NCI-H446 treated with DMSO at 0.1 percent for 48 hours (cell line): ENCODE measurements around the gene IL1RAPL1.

ENCODE experiments used
- DNase-seq: peaks from one replicate; lab custom pipeline; 2025; lab: John Stamatoyannopoulos, UW

IL1RAPL1 gene

GRCh38 chrX:28979877-28980276 is 392.6 kb downstream of the IL1RAPL1 start:
- DNase-seq, result no peak

- DNase-seq, result no peak
These were observed 394.7 kb downstream of the IL1RAPL1 start for GRCh38 chrX:28981952-28982351.

- DNase-seq, result no peak
These were observed 401.0 kb downstream of the IL1RAPL1 start for GRCh38 chrX:28988246-28988645.

- no peak for DNase-seq
These were observed 410.6 kb downstream of the IL1RAPL1 start for GRCh38 chrX:28997706-28998463.

- no peak for DNase-seq
These were observed 411.4 kb downstream of the IL1RAPL1 start for GRCh38 chrX:28998609-28999135.

GRCh38 chrX:29012867-29013266 is 425.6 kb downstream of the IL1RAPL1 start:
- DNase-seq, result no peak

- DNase-seq, result no peak
These were observed 436.0 kb downstream of the IL1RAPL1 start for GRCh38 chrX:29023207-29023606.

GRCh38 chrX:29024871-29025270 is 437.6 kb downstream of the IL1RAPL1 start:
- DNase-seq, result no peak

GRCh38 chrX:29039501-29039900 is 452.3 kb downstream of the IL1RAPL1 start:
- DNase-seq, result no peak

- DNase-seq, result no peak
These were observed 452.9 kb downstream of the IL1RAPL1 start for GRCh38 chrX:29040160-29040559.

- no peak for DNase-seq
These were observed 455.1 kb downstream of the IL1RAPL1 start for GRCh38 chrX:29042341-29042740.

GRCh38 chrX:29043746-29044145 is 456.5 kb downstream of the IL1RAPL1 start:
- DNase-seq, result no peak

- no peak for DNase-seq
These were observed 457.4 kb downstream of the IL1RAPL1 start for GRCh38 chrX:29044423-29045184.

- no peak for DNase-seq
These were observed 478.2 kb downstream of the IL1RAPL1 start for GRCh38 chrX:29065477-29065876.

- no peak for DNase-seq
These were observed 479.3 kb downstream of the IL1RAPL1 start for GRCh38 chrX:29066516-29066915.

GRCh38 chrX:29067351-29067750 is 480.1 kb downstream of the IL1RAPL1 start:
- no peak for DNase-seq

GRCh38 chrX:29071525-29072320 is 484.5 kb downstream of the IL1RAPL1 start:
- no peak for DNase-seq

- no peak for DNase-seq
These were observed 495.3 kb downstream of the IL1RAPL1 start for GRCh38 chrX:29082558-29082957.

GRCh38 chrX:29083823-29084222 is 496.6 kb downstream of the IL1RAPL1 start:
- DNase-seq, result no peak

- no peak for DNase-seq
These were observed 503.6 kb downstream of the IL1RAPL1 start for GRCh38 chrX:29090811-29091210.

- no peak for DNase-seq
These were observed 520.0 kb downstream of the IL1RAPL1 start for GRCh38 chrX:29107231-29107630.

GRCh38 chrX:29110041-29110440 is 522.8 kb downstream of the IL1RAPL1 start:
- no peak for DNase-seq
